ENCODE data around the gene MT1B.

The MT1B gene

GRCh38 chr16:56651586-56651985, at the start of gene MT1B:
TSS of gene MT1B (plus strand) at chr16:56651886. CDS start at chr16:56651954, 68 bp downstream.
- FAIRE-seq (no peak), DNase-seq (ENCODE audit: low spot score) (no peak)

- no peak for FAIRE-seq
- DNase-seq (ENCODE audit: low spot score): peak; percentile 39
These were observed 48.1 kb upstream of the MT1B start for GRCh38 chr16:56603589-56603988.

DNA sequence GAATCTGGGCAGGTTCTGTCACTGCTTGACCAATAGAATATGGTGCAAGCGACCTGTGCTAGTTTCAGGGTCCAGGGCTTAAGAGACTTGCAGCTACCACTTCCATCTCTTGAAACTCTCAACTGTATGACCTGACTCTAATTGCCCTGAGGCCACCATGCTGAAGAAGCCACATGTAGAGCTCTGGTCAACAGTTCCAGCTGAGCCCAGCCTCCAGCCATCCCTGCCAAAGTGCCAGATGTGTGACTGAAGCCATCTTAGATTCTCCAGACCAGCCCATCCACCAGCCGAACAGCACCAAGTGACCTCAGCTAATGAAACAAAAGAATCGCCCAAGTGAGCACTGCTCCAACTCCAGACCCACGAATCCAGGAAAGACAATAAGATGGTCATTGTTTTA, 46.7 kb upstream of the MT1B start:
- FAIRE-seq (no peak), DNase-seq (ENCODE audit: low spot score) (no peak)

DNA sequence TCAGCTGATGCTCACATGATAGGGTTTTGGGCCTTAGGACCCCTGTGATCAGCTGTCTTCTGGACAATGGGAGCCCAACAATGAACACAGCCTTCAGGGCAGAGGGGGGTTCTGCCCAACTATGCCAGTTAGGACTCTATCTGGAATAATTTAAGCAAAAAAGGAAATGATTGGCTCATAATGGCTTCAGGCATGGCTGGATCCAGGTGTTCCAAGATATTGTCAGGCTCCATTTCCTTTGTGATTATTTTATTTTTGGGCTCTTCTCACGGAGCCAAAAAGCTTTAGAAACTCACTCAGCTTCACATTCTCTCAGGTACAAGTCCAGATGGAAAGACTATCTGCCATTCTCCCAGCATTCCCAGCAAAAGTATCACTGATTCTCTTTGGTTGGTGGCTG, 46.2 kb upstream of the MT1B start:
- no peak for FAIRE-seq
- DNase-seq (ENCODE audit: low spot score): no peak

DNA sequence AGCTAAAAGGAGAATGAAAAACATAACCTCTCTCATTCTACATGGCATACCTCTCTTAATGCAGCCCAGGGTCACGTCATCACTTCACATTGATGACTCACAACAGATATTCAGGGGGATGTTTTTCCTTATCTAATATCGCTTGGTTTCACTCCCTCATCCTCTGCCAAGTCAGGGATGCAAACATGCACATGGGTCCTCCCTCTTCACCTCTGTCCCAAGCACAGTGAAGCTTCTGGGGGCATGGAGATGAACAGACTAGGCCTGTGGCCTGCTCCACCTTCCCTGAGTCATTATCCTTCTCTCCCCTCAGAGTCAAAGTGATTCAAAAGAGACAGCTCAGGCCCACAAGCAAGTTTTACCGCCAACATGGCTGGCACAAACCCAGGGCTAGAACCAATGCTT, 45.6 kb upstream of the MT1B start:
- DNase-seq (ENCODE audit: low spot score) (peak; percentile 90), FAIRE-seq (peak; percentile 83)

DNA sequence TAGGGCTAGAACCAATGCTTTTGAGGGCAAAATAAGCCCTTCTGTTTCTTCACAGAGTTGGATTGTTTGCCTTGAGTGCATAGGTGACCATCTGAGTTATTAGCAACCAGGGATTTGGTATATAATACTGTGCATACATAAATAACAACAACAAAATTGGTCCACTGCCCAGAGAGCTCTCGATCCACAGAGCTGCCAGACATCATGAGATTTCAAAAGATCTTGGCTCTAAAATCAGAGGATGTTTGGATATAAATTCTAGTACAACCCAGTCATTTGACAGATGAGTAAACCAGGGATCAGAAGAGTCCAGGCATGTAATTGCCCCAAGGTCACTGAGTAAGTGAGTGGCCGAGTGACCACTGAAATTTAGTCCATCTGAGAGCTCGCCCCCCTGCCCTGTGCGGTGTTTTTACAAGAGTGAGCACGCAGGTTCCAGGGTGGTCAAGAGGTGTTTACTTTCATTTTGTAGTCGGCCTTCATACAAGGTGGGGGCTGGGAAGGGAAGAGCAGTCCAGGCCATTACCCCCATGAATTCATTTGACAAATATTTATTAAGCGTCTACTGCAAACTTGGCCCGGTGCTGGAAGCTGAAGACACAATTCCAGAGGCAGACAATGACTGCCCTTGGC, 45.1 kb upstream of the MT1B start:
- peak; percentile 90 for DNase-seq (ENCODE audit: low spot score)
- peak; percentile 76 for FAIRE-seq

DNA sequence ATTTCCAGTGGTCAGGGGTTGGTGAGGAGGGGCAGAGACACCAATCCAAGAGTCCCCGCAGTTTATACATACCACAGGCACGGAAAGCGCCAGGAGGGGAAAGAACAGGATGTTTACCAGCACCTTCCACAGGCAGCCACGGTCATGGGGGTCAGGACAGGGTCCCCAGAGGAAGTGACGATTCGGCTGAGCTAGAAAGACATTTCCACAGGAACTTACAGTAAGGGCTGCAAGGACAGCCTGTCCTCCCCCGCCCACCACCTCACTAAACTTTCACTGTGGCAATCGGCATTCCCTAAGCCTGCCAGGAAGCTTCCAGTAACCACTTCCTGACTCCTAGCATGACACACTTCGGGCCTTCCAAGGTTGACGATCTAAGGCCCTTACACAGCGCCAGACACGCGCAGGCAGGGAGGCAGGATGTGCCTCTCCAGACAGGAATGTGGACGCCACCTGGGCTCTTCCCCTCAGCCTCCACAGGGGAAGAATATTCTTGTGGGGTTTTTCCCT, 44.5 kb upstream of the MT1B start:
- FAIRE-seq: peak; percentile 86
- peak; percentile 99 for DNase-seq (ENCODE audit: low spot score)

DNA sequence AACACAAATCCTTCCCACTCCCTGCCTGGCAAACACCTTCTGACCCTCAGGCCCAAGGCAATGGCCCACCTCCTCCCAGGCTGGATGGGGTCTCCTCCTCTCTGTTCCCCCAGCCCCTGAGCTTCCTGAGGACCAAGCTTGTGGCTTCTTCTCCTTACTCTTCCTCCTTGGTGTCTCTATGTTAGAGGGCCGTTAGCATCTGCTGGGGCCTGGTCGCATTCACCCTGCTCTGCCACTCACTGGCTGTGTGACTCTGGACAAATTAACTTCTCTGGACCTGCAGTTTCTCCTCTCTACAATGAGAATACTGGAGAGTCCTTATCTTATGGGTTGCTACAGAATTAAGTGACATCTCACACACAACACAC, 44.0 kb upstream of the MT1B start:
- DNase-seq (ENCODE audit: low spot score) (no peak), FAIRE-seq (no peak)

GRCh38 chr16:56608043-56608875, 43.4 kb upstream of the MT1B start, which contains the start of gene MT2A:
TSS of gene MT2A (plus strand) at chr16:56608584. CDS start at chr16:56608656, 72 bp downstream.
- DNase-seq (ENCODE audit: low spot score) (peak; percentile 95), FAIRE-seq (no peak)

GRCh38 chr16:56608876-56609462, 42.7 kb upstream of the MT1B start:
- DNase-seq (ENCODE audit: low spot score): no peak
- FAIRE-seq: no peak

GRCh38 chr16:56609463-56609921, 42.2 kb upstream of the MT1B start:
- FAIRE-seq (peak; percentile 46), DNase-seq (ENCODE audit: low spot score) (peak; percentile 77)

GRCh38 chr16:56610017-56610608, 41.6 kb upstream of the MT1B start:
- FAIRE-seq: no peak
- DNase-seq (ENCODE audit: low spot score): peak; percentile 88

DNA sequence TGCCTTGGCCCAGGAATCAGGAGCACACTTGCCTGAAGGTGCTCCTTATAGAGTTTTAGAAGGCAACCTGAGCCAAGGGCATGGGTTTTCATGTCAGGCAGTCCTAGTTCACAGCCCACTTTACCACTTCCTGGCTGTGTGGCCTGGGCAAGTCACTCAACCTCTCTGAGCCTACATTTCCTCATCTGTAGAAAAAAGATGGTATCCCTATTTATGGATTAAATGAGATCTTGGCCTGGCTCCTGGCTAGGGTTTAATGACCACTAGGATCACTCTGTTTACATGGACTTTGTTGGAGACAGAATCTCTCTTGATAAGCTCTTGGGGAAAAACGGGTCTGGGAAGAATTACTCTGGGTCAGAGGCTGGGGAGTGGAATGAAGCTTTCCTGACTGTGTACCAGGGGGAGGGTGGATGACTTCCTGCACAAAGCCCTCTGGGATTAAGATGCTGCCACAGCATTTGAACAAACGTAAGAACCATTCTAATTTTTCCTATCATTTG, 41.0 kb upstream of the MT1B start:
- no peak for FAIRE-seq
- DNase-seq (ENCODE audit: low spot score): peak; percentile 12

DNA sequence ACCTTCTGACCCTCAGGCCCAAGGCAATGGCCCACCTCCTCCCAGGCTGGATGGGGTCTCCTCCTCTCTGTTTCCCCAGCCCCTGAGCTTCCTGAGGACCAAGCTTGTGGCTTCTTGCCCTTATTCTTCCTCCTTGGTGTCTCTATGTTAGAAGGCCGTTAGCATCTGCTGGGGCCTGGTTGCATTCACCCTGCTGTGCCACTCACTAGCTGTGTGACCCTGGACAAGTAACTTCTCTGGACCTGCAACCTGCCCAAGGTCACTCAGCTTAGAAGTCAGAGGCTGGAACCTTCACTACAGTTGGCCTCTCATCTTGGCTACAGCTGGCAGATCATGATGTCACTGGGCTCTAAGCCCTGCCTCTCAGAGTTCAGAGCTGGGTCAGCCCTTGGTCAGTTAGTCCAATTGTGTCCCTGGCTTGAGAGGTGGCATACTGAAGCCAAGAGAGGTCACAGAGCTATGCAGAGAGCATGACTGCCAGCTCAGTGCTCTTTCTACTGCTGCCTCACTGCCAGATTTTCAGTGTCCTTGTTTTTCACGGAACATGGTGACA, 40.3 kb upstream of the MT1B start:
- FAIRE-seq: peak; percentile 85
- peak; percentile 95 for DNase-seq (ENCODE audit: low spot score)

GRCh38 chr16:56613706-56614105, 38.0 kb upstream of the MT1B start:
- DNase-seq (ENCODE audit: low spot score): no peak
- FAIRE-seq: no peak

- FAIRE-seq (peak; percentile 95), DNase-seq (ENCODE audit: low spot score) (peak; percentile 98)
These were observed 37.1 kb upstream of the MT1B start for GRCh38 chr16:56614549-56614991.

DNA sequence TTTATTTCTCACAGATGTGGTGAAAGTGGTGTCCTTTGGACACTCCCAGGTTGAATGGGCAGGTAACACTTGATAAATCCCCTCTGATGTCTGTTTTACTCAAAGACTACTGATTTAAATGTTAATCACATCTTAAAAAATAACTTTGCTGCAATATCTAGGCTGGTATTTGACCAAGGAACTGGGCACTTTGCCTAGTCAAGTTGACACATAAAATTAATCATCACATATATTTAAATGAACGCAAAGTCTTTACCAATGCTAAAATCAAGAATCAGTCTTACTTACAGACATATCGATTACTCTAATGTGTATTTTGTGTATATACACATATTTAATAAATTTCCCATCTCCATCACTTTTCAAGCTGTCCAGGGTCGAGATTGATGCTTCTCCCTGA, 36.3 kb upstream of the MT1B start:
- peak; percentile 28 for DNase-seq (ENCODE audit: low spot score)
- peak; percentile 55 for FAIRE-seq

GRCh38 chr16:56616608-56617211, 35.0 kb upstream of the MT1B start:
- DNase-seq (ENCODE audit: low spot score): no peak
- FAIRE-seq: no peak

- FAIRE-seq: no peak
- no peak for DNase-seq (ENCODE audit: low spot score)
These were observed 34.2 kb upstream of the MT1B start for GRCh38 chr16:56617212-56618085.

GRCh38 chr16:56618138-56618537, 33.5 kb upstream of the MT1B start:
- FAIRE-seq (no peak), DNase-seq (ENCODE audit: low spot score) (no peak)
